H1 (cell line): Measurements from ENCODE around the gene GUCY1A1. TPM values are rescaled to one million over a fixed set of nuclear protein-coding genes. Genes with fewer than 3 reads are reported as not detected.

Source experiments
- CTCF ChIA-PET: fragments of 300-600 bp; sonication (Branson Sonifier 250); formaldehyde crosslinking; loops from one replicate; lab custom pipeline; 2021; ENCODE audit not compliant: partially characterized antibody; lab: Charles Lee
- POLR2A ChIA-PET: fragments of 300-600 bp; sonication (Branson Sonifier 250); formaldehyde crosslinking; loops from one replicate; lab custom pipeline; 2021; ENCODE audit warnings: inconsistent platforms; ENCODE audit not compliant: partially characterized antibody; lab: Charles Lee
- DNase-seq, 2 experiments: peaks; one replicate each; pipeline versions ENCODE4 v3.0.0 to v3.0.0-alpha.2; 2010 to 2022; ENCODE audit warnings: low spot score in 2 of 2, low read depth in 1 of 2, mixed read lengths in 1 of 2
- FAIRE-seq: peaks from 2 replicates; lab custom pipeline; 2011; peaks lifted over from hg19 to GRCh38; lab: Jason Lieb, UNC
- H2AFZ ChIP-seq: 2 replicates; pipeline ENCODE4 v1.8.1; 2012; ENCODE audit warnings: low read length, inconsistent platforms
- H2AK5ac ChIP-seq: 2 replicates; pipeline ENCODE4 v1.6.1; 2013; ENCODE audit warnings: low read depth, low read length
- H2BK120ac ChIP-seq: replicated peaks from 2 replicates; pipeline ENCODE3; 2013; ENCODE audit warnings: low read depth, low read length, inconsistent platforms
- H2BK12ac ChIP-seq: 2 replicates; pipeline ENCODE4 v1.6.1; 2013; ENCODE audit warnings: low read depth, low read length
- H2BK15ac ChIP-seq: 2 replicates; pipeline ENCODE4 v1.6.1; 2013; ENCODE audit warnings: low read length
- H2BK20ac ChIP-seq: 2 replicates; pipeline ENCODE4 v1.6.1; 2013; ENCODE audit warnings: low read length
- H2BK5ac ChIP-seq: 2 replicates; pipeline ENCODE4 v1.6.1; 2013; ENCODE audit warnings: low read depth, low read length
- H3K14ac ChIP-seq: 2 replicates; pipeline ENCODE4 v1.6.1; 2013; ENCODE audit warnings: inconsistent platforms; ENCODE audit not compliant: insufficient read length
- H3K18ac ChIP-seq: 2 replicates; pipeline ENCODE4 v1.6.1; 2013; ENCODE audit warnings: low read length; ENCODE audit errors: extremely low read depth
- H3K23ac ChIP-seq: 2 replicates; pipeline ENCODE4 v1.6.1; 2013; ENCODE audit warnings: inconsistent platforms; ENCODE audit not compliant: insufficient read length
- H3K23me2 ChIP-seq: 2 replicates; pipeline ENCODE4 v1.6.1; 2013; ENCODE audit warnings: low read depth, low read length
- H3K27ac ChIP-seq: 2 replicates; pipeline ENCODE4 v1.6.1; 2011; ENCODE audit warnings: low read depth, low read length, inconsistent platforms
- H3K27me3 ChIP-seq, 4 experiments: replicated peaks in 1 of 4; 1 replicate in 1 of 4; 2 replicates in 3 of 4; pipeline versions ENCODE4 v1.6.1 to v1.8.1; 2011 to 2013; ENCODE audit warnings: low read length in 3 of 4, mild to moderate bottlenecking in 3 of 4, inconsistent platforms in 2 of 4, mixed read lengths in 2 of 4, moderate library complexity in 1 of 4; ENCODE audit not compliant: control insufficient read depth in 3 of 4, insufficient read depth in 3 of 4; ENCODE audit errors: extremely low read depth in 1 of 4
- H3K36me3 ChIP-seq, 4 experiments: 2 replicates each; pipeline versions ENCODE4 v1.6.1 to v1.8.1; 2011 to 2013; ENCODE audit warnings: mild to moderate bottlenecking in 4 of 4, low read length in 3 of 4, moderate library complexity in 2 of 4, control low read depth in 1 of 4, inconsistent platforms in 1 of 4; ENCODE audit not compliant: insufficient read depth in 4 of 4, control insufficient read depth in 2 of 4
- H3K4ac ChIP-seq: replicated peaks from 2 replicates; pipeline ENCODE3; 2013; ENCODE audit warnings: low read length, low read depth, mixed read lengths, inconsistent platforms; ENCODE audit not compliant: insufficient read length
- H3K4me1 ChIP-seq, 4 experiments: replicated peaks in 1 of 4; 1 replicate in 1 of 4; 2 replicates in 3 of 4; pipeline versions ENCODE4 v1.6.1 to v1.8.1; 2011 to 2013; ENCODE audit warnings: low read length in 3 of 4, inconsistent platforms in 2 of 4, mixed read lengths in 1 of 4; ENCODE audit not compliant: insufficient read depth in 4 of 4, control insufficient read depth in 3 of 4
- H3K4me2 ChIP-seq, 2 experiments: 2 replicates each; pipeline versions ENCODE4 v1.6.1 to v1.8.1; 2011 to 2013; ENCODE audit warnings: low read depth in 2 of 2, low read length in 2 of 2, control low read depth in 1 of 2, inconsistent platforms in 1 of 2, mild to moderate bottlenecking in 1 of 2; ENCODE audit not compliant: insufficient read depth in 1 of 2
- H3K4me3 ChIP-seq, 4 experiments: fragments of 200-600, 300-600 bp in 1 of 4; sonication (generic), shearing (Covaris generic), sonication (Bioruptor Twin) in 1 of 4; 2 replicates each; pipeline versions ENCODE4 v1.5.1 to v1.8.1; 2011 to 2016; ENCODE audit warnings: low read length in 4 of 4, low read depth in 3 of 4, control low read depth in 2 of 4, inconsistent platforms in 2 of 4, mild to moderate bottlenecking in 2 of 4, mixed read lengths in 1 of 4, moderate library complexity in 1 of 4; ENCODE audit not compliant: insufficient read depth in 2 of 4; ENCODE audit errors: extremely low read depth in 1 of 4
- H3K56ac ChIP-seq: replicated peaks from 2 replicates; pipeline ENCODE3; 2013; ENCODE audit warnings: low read depth, mild to moderate bottlenecking, mixed read lengths, low read length, inconsistent platforms; ENCODE audit not compliant: insufficient read length
- H3K79me1 ChIP-seq: 2 replicates; pipeline ENCODE4 v1.6.1; 2013; ENCODE audit warnings: low read depth, low read length, control low read depth
- H3K79me2 ChIP-seq, 2 experiments: 2 replicates each; pipeline versions ENCODE4 v1.6.1 to v1.8.1; 2012 to 2013; ENCODE audit warnings: low read length in 2 of 2, mild to moderate bottlenecking in 2 of 2, inconsistent platforms in 1 of 2; ENCODE audit not compliant: insufficient read depth in 2 of 2, control insufficient read depth in 1 of 2
- H3K9ac ChIP-seq, 4 experiments: replicated peaks in 1 of 4; 1 replicate in 1 of 4; 2 replicates in 3 of 4; pipeline versions ENCODE4 v1.6.1 to v1.8.1; 2011 to 2013; ENCODE audit warnings: low read depth in 3 of 4, low read length in 3 of 4, control low read depth in 2 of 4, mild to moderate bottlenecking in 2 of 4, moderate library complexity in 2 of 4, inconsistent platforms in 1 of 4; ENCODE audit errors: extremely low read depth in 1 of 4
- H3K9me3 ChIP-seq, 2 experiments: 2 replicates each; pipeline versions ENCODE4 v1.6.1 to v1.8.1; 2012 to 2013; ENCODE audit warnings: mild to moderate bottlenecking in 2 of 2, moderate library complexity in 2 of 2, control low read depth in 1 of 2, inconsistent platforms in 1 of 2, low read depth in 1 of 2, low read length in 1 of 2, mixed read lengths in 1 of 2; ENCODE audit not compliant: insufficient read depth in 2 of 2
- H4K20me1 ChIP-seq, 2 experiments: replicated peaks in 1 of 2; 2 replicates each; pipeline versions ENCODE3 to v1.8.1; 2011 to 2013; ENCODE audit warnings: inconsistent platforms in 2 of 2, low read length in 2 of 2, mild to moderate bottlenecking in 1 of 2; ENCODE audit not compliant: insufficient read depth in 2 of 2, control insufficient read depth in 1 of 2
- H4K5ac ChIP-seq: 2 replicates; pipeline ENCODE4 v1.6.1; 2013; ENCODE audit warnings: low read length, low read depth, mixed read lengths, inconsistent platforms; ENCODE audit not compliant: insufficient read length
- H4K8ac ChIP-seq: 2 replicates; pipeline ENCODE4 v1.8.0; 2013; ENCODE audit warnings: mild to moderate bottlenecking, moderate library complexity, low read length, inconsistent platforms; ENCODE audit not compliant: insufficient read depth; ENCODE audit errors: extremely low read depth
- H4K91ac ChIP-seq: replicated peaks from 2 replicates; pipeline ENCODE3; 2013; ENCODE audit warnings: low read length, mixed read lengths, inconsistent platforms; ENCODE audit not compliant: insufficient read length
- KDM1A ChIP-seq: fragments of 200-600, 300-600 bp; sonication (generic); IDR thresholded peaks from 2 replicates; pipeline ENCODE4 v1.7.1; 2016; ENCODE audit warnings: mild to moderate bottlenecking, low read length, borderline replicate concordance
- WGBS, 2 experiments: shearing (Covaris generic) in 1 of 2; methylation state at CpG; one replicate each; pipeline versions ENCODE4 v1.1.6 to v1.1.7; 2013 to 2015; ENCODE audit warnings: low lambda C conversion rate in 2 of 2, mixed read lengths in 2 of 2, inconsistent platforms in 1 of 2, low coverage in 1 of 2, missing lambda C conversion rate in 1 of 2; ENCODE audit not compliant: insufficient replicate concordance in 2 of 2, insufficient coverage in 1 of 2, insufficient read length in 1 of 2; ENCODE audit errors: extremely low coverage in 1 of 2, missing lambda C conversion rate in 1 of 2; 5-methylcytosine and 5-hydroxymethylcytosine counted together
- polyA plus RNA-seq, 7 experiments: library from polyadenylated mRNA; depleted of rRNA in 3 of 7; stranded (reverse) in 5 of 7; unstranded in 2 of 7; fragments of >200 nt in 5 of 7; fragments of 200-250 nt in 2 of 7; gene quantifications; 1 replicate in 5 of 7; 2 replicates in 1 of 7; 4 replicates in 1 of 7; pipeline versions ENCODE4 v1.2.1 to v1.2.3, GENCODE V29; 2011 to 2013; ENCODE audit warnings: missing spikeins in 2 of 7, mixed read lengths in 2 of 7
- total RNA-seq: library from RNA; stranded (reverse); fragmentation: NEBNext Ultra II Directional; extraction: Animal tissue kit (Norgen Biotek cat#: 25700); gene quantifications from 2 replicates; pipeline ENCODE4 v1.2.1, GENCODE V29; 2021

The GUCY1A1 gene
- total and polyA plus RNA-seq, 2 of the 8 experiments (the other 6 are each of a cell fraction or from before 2014, with no cell fraction given): not detected

- Histone ChIP-seq H4K20me1 (no peaks in the 10 kb centered on the region), H4K5ac (no peak overlapping the region), H2AK5ac (no peak overlapping the region), H3K4me2 (no peak overlapping the region), H3K14ac (no peak overlapping the region), H2AFZ (no peak overlapping the region), H3K4me3 (no peak overlapping the region), H3K23me2 (no peaks in the 10 kb centered on the region), H3K18ac (no peak overlapping the region), H3K4me1 (no peaks in the 10 kb centered on the region), H2BK12ac (no peak overlapping the region), H2BK15ac (no peak overlapping the region), H2BK5ac (no peak overlapping the region), H3K23ac (no peak overlapping the region), H3K79me2 (no peaks in the 10 kb centered on the region), H3K27ac (no peak overlapping the region), H3K36me3 (no peaks in the 10 kb centered on the region), H4K8ac (no peak overlapping the region), H2BK120ac (no peak overlapping the region), H3K56ac (no peak overlapping the region), H3K9ac (no peak overlapping the region), H4K91ac (no peak overlapping the region), H3K27me3 (no peaks in the 10 kb centered on the region), H3K79me1 (no peaks in the 10 kb centered on the region), H3K4ac (no peak overlapping the region), H2BK20ac (no peak overlapping the region), H3K9me3 (no peaks in the 10 kb centered on the region)
- ChIA-PET CTCF (no interaction called here), POLR2A (no interaction called here)
- no peak for FAIRE-seq
- 94% methylated on average over 8 of the region's 8 CpGs; no CpG with 5 or more reads in 1 of the 2 experiments for WGBS, 2 experiments
- DNase-seq: no peak
- TF ChIP-seq KDM1A: no peak
Observed at GRCh38 chr4:155618183-155618838, 48.3 kb upstream of the GUCY1A1 start.
